SK-N-SH treated with all-trans-retinoic acid at 6 μM for 48 hours (cell line): ENCODE results near the gene ALAS1.

ENCODE experiments used
- ATAC-seq: fragments of 200-7000 bp; cut with Tn5 transposase; 3 replicates; pipeline ENCODE4 v1.9.1; 2020; ENCODE audit warnings: mild to moderate bottlenecking, moderate library complexity
- CREB5 ChIP-seq: fragments of 250-450 bp; sonication (Bioruptor Pico); IDR thresholded peaks from 2 replicates; pipeline ENCODE4 v1.5.1; 2020; ENCODE audit warnings: low read depth, mild to moderate bottlenecking, moderate library complexity
- ESRRG ChIP-seq: fragments of 250-450 bp; sonication (Bioruptor Pico); IDR thresholded peaks from 2 replicates; pipeline ENCODE4 v1.6.1; 2021; ENCODE audit warnings: mild to moderate bottlenecking
- GLIS3 ChIP-seq: fragments of 250-450 bp; sonication (Bioruptor Pico); IDR thresholded peaks from 2 replicates; pipeline ENCODE4 v1.5.0; 2020; ENCODE audit warnings: mild to moderate bottlenecking, moderate library complexity
- ISL1 ChIP-seq: fragments of 250-450 bp; sonication (Bioruptor Pico); IDR thresholded peaks from 2 replicates; pipeline ENCODE4 v2.1.2; 2022; ENCODE audit warnings: mild to moderate bottlenecking, moderate library complexity
- OSR1 ChIP-seq: fragments of 250-450 bp; sonication (Bioruptor Pico); IDR thresholded peaks from 2 replicates; pipeline ENCODE4 v1.8.0; 2022; ENCODE audit warnings: moderate library complexity, mild to moderate bottlenecking, inconsistent platforms
- PATZ1 ChIP-seq: fragments of 250-450 bp; sonication (Bioruptor Pico); IDR thresholded peaks from 2 replicates; pipeline ENCODE4 v1.8.0; 2020; ENCODE audit warnings: mild to moderate bottlenecking, moderate library complexity, borderline replicate concordance
- POU6F1 ChIP-seq: fragments of 250-450 bp; sonication (Bioruptor Pico); IDR thresholded peaks from 2 replicates; pipeline ENCODE4 v1.8.0; 2021; ENCODE audit warnings: low read depth, mild to moderate bottlenecking, moderate library complexity, borderline replicate concordance
- PPARA ChIP-seq: fragments of 250-450 bp; sonication (Bioruptor Pico); IDR thresholded peaks from 2 replicates; pipeline ENCODE4 v1.5.0; 2020; ENCODE audit warnings: mild to moderate bottlenecking, borderline replicate concordance
- RARB ChIP-seq: fragments of 250-450 bp; sonication (Bioruptor Pico); IDR thresholded peaks from 2 replicates; pipeline ENCODE4 v1.8.0; 2021; ENCODE audit warnings: mild to moderate bottlenecking, moderate library complexity
- SNAI2 ChIP-seq: fragments of 250-450 bp; sonication (Bioruptor Pico); IDR thresholded peaks from 2 replicates; pipeline ENCODE4 v1.5.0; 2020; ENCODE audit warnings: mild to moderate bottlenecking, moderate library complexity
- TCF4 ChIP-seq: fragments of 250-450 bp; sonication (Bioruptor Pico); IDR thresholded peaks from 2 replicates; pipeline ENCODE4 v1.8.0; 2021; ENCODE audit warnings: mild to moderate bottlenecking, moderate library complexity, borderline replicate concordance
- TOX ChIP-seq: fragments of 250-450 bp; sonication (Bioruptor Pico); IDR thresholded peaks from 2 replicates; pipeline ENCODE4 v1.8.0; 2021; ENCODE audit warnings: mild to moderate bottlenecking, moderate library complexity, borderline replicate concordance
- TSHZ2 ChIP-seq: fragments of 250-450 bp; sonication (Bioruptor Pico); IDR thresholded peaks from 2 replicates; pipeline ENCODE4 v1.5.0; 2020; ENCODE audit warnings: mild to moderate bottlenecking, moderate library complexity
- ZC3H10 ChIP-seq: fragments of 250-450 bp; sonication (Bioruptor Pico); IDR thresholded peaks from 2 replicates; pipeline ENCODE4 v1.5.1; 2021; ENCODE audit warnings: mild to moderate bottlenecking, moderate library complexity
- ZFP3 ChIP-seq: fragments of 250-450 bp; sonication (Bioruptor Pico); IDR thresholded peaks from 2 replicates; pipeline ENCODE4 v1.5.0; 2020; ENCODE audit warnings: mild to moderate bottlenecking, moderate library complexity
- ZFP30 ChIP-seq: fragments of 450-650 bp; formaldehyde crosslinking; IDR thresholded peaks from 2 replicates; pipeline ENCODE4 v1.5.0; 2022; ENCODE audit warnings: mild to moderate bottlenecking, moderate library complexity
- ZNF565 ChIP-seq: fragments of 450-650 bp; formaldehyde crosslinking; conservative IDR thresholded peaks from 2 replicates; pipeline ENCODE4 v1.5.0; 2020; ENCODE audit warnings: low read depth, mild to moderate bottlenecking, moderate library complexity
- ZNF70 ChIP-seq: fragments of 450-650 bp; formaldehyde crosslinking; IDR thresholded peaks from 2 replicates; pipeline ENCODE4 v1.5.0; 2020; ENCODE audit warnings: mild to moderate bottlenecking, moderate library complexity
- ZNF8 ChIP-seq: fragments of 450-650 bp; formaldehyde crosslinking; IDR thresholded peaks from 2 replicates; pipeline ENCODE4 v1.5.0; 2020; ENCODE audit warnings: mild to moderate bottlenecking, moderate library complexity

The ALAS1 gene

GRCh38 chr3:52172262-52172757, 25.6 kb upstream of the ALAS1 start:
- ATAC-seq = no peak
- TF ChIP-seq SNAI2 (no peak), ZNF70 (CRISPR knock-in tag) (no peak), PPARA (CRISPR knock-in tag) (no peak), OSR1 (no peak), TSHZ2 (CRISPR knock-in tag) (no peak), ESRRG (no peak), CREB5 (CRISPR knock-in tag) (no peak), PATZ1 (CRISPR knock-in tag) (no peak), POU6F1 (CRISPR knock-in tag) (no peak), ZNF8 (CRISPR knock-in tag) (no peak), ZNF565 (CRISPR knock-in tag) (no peak), ZC3H10 (no peak), ISL1 (CRISPR knock-in tag) (no peak)

- ATAC-seq = no peak
- TF ChIP-seq PATZ1 (CRISPR knock-in tag) = no peak
- no peak for TF ChIP-seq ZNF70 (CRISPR knock-in tag)
- no peak for TF ChIP-seq TCF4 (CRISPR knock-in tag)
- no peak for TF ChIP-seq RARB
- TF ChIP-seq OSR1 = no peak
- no peak for TF ChIP-seq ZC3H10
- TF ChIP-seq ZNF565 (CRISPR knock-in tag) = no peak
- no peak for TF ChIP-seq TSHZ2 (CRISPR knock-in tag)
- TF ChIP-seq ISL1 (CRISPR knock-in tag) = no peak
- TF ChIP-seq ZNF8 (CRISPR knock-in tag) = no peak
- no peak for TF ChIP-seq TOX
These were observed 24.9 kb upstream of the ALAS1 start for GRCh38 chr3:52173101-52173500.

- no peak for ATAC-seq
- TF ChIP-seq ZNF70 (CRISPR knock-in tag) (no peak), RARB (no peak), OSR1 (no peak), PATZ1 (CRISPR knock-in tag) (no peak), POU6F1 (CRISPR knock-in tag) (no peak), CREB5 (CRISPR knock-in tag) (no peak), ZFP3 (CRISPR knock-in tag) (no peak), ZFP30 (CRISPR knock-in tag) (no peak), ZC3H10 (no peak), ISL1 (CRISPR knock-in tag) (no peak), GLIS3 (no peak)
These were observed 23.1 kb upstream of the ALAS1 start for GRCh38 chr3:52174896-52175295.
